ENCODE measurements around the gene ACTL7B.

ACTL7B gene

DNA sequence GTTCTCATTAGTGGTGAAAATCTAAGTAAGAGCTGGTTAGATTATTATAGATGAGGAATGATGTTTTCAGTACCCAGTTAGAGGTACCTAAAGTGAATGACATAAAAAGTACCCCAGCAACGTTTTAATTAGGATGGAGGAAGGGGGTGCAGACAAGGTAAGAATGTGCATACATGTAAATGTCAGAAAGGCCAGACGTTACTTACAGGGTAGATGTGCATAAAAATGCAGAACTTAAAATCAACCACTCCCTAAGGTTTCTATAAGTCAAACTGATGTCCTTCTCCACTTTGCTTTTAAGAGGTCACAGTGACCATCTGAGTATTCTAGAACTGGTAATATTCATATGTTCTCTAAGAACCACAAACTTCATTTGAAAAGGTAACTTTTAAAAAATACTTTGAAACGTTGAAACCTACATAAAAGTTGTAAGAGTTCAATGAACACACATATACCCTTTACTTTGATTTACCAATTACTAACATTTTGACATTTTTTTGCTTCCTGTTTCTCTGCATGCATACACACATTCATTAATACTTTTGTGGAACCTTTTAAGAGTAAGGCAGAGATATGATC, 25.0 kb upstream of the ACTL7B start:
- Histone ChIP-seq H3K4me3 (ENCODE audit: low read depth in 1 of 2, low read length in 2 of 2) (no peak overlapping the region), H3K4me1 (ENCODE audit: insufficient read depth, low read length) (no peaks in the 10 kb centered on the region), H3K36me3 (ENCODE audit: insufficient read depth, low read length) (peaks cover 63% of the 10 kb centered on the region), H3K79me2 (ENCODE audit: insufficient read depth, low read length) (no peaks in the 10 kb centered on the region), H3K9ac (ENCODE audit: low read depth, low read length) (no peak overlapping the region), H4K20me1 (ENCODE audit: insufficient read depth, low read length) (no peaks in the 10 kb centered on the region), H3K27ac (ENCODE audit: low read length) (no peak overlapping the region), H3K27me3 (ENCODE audit: insufficient read depth, low read length, poor library complexity) (no peaks in the 10 kb centered on the region), H3K9me3 (ENCODE audit: insufficient read depth, low read length, severe bottlenecking) (no peaks in the 10 kb centered on the region), H2AFZ (ENCODE audit: low read depth, low read length) (no peak overlapping the region), H3K4me2 (ENCODE audit: insufficient read depth, low read length) (no peak overlapping the region)
- ATAC-seq (ENCODE audit: insufficient read depth, low read depth) (no peak), DNase-seq (no peak)
- TF ChIP-seq, protein P1, sequence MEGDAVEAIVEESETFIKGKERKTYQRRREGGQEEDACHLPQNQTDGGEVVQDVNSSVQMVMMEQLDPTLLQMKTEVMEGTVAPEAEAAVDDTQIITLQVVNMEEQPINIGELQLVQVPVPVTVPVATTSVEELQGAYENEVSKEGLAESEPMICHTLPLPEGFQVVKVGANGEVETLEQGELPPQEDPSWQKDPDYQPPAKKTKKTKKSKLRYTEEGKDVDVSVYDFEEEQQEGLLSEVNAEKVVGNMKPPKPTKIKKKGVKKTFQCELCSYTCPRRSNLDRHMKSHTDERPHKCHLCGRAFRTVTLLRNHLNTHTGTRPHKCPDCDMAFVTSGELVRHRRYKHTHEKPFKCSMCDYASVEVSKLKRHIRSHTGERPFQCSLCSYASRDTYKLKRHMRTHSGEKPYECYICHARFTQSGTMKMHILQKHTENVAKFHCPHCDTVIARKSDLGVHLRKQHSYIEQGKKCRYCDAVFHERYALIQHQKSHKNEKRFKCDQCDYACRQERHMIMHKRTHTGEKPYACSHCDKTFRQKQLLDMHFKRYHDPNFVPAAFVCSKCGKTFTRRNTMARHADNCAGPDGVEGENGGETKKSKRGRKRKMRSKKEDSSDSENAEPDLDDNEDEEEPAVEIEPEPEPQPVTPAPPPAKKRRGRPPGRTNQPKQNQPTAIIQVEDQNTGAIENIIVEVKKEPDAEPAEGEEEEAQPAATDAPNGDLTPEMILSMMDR (IDR thresholded peaks at IDR 0.05; ENCODE audit: borderline replicate concordance, extremely low read depth, low read length, poor library complexity, severe bottlenecking): no peak
- TF ChIP-seq EZH2 (IDR thresholded peaks at IDR 0.05; ENCODE audit: borderline replicate concordance, low read depth, low read length, severe bottlenecking): no peak

DNA sequence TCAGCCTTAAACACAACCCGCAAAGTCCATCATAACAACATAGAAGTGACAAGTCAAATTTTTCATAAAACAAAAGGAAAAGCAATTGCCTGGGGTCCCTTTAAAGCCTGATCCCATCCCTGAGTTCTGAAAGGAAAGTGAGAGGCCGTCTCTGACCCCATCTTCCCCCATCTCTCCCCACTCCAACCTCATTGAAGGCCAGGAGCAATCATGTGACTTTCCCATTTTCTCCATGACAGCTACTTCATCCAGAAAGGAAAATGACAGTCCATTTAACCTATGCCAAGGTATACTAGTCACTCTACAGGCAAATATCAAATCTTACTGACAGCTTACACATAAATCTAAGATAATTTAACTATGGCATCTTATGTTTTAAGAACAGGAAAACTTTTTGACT, 21.7 kb upstream of the ACTL7B start:
- H3K9ac ChIP-seq (ENCODE audit: low read depth, low read length): no peak overlapping the region
- H3K9me3 ChIP-seq (ENCODE audit: insufficient read depth, low read length, severe bottlenecking): no peaks in the 10 kb centered on the region
- no peak overlapping the region for H3K4me3 ChIP-seq (ENCODE audit: low read depth in 1 of 2, low read length in 2 of 2)
- no peak overlapping the region for H3K27ac ChIP-seq (ENCODE audit: low read length)
- H4K20me1 ChIP-seq (ENCODE audit: insufficient read depth, low read length): no peaks in the 10 kb centered on the region
- no peak overlapping the region for H2AFZ ChIP-seq (ENCODE audit: low read depth, low read length)
- peaks cover 79% of the 10 kb centered on the region for H3K36me3 ChIP-seq (ENCODE audit: insufficient read depth, low read length)
- no peaks in the 10 kb centered on the region for H3K79me2 ChIP-seq (ENCODE audit: insufficient read depth, low read length)
- no peak overlapping the region for H3K4me2 ChIP-seq (ENCODE audit: insufficient read depth, low read length)
- DNase-seq (no peak), ATAC-seq (ENCODE audit: insufficient read depth, low read depth) (no peak)
- TF ChIP-seq, protein P1 (IDR thresholded peaks at IDR 0.05; ENCODE audit: borderline replicate concordance, extremely low read depth, low read length, poor library complexity, severe bottlenecking): no peak
- no peak for TF ChIP-seq EZH2 (IDR thresholded peaks at IDR 0.05; ENCODE audit: borderline replicate concordance, low read depth, low read length, severe bottlenecking)
- H3K27me3 ChIP-seq (ENCODE audit: insufficient read depth, low read length, poor library complexity): no peaks in the 10 kb centered on the region
- H3K4me1 ChIP-seq (ENCODE audit: insufficient read depth, low read length): no peaks in the 10 kb centered on the region

DNA sequence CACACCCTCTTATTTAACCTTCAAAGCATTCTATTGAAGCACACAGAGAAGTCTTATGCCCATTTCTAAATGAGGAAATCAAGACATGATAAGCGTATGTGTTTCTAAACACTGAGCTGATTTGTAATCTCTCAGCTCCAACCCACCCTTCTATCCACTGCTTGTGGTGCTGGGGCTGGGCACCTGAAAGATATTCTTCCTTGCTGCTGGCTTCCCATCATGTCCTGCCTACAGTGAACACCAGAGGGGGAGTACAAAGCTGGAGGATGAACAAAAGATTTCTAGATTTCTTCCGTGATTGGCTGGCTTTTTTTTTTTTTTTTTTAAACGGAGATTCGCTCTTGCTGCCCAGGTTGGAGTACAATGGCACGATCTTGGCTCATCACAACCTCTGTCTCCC, 20.6 kb upstream of the ACTL7B start:
- peaks cover 79% of the 10 kb centered on the region for H3K36me3 ChIP-seq (ENCODE audit: insufficient read depth, low read length)
- ATAC-seq (ENCODE audit: insufficient read depth, low read depth) (no peak), DNase-seq (no peak)
- H3K4me3 ChIP-seq (ENCODE audit: low read depth in 1 of 2, low read length in 2 of 2): no peak overlapping the region
- H3K27me3 ChIP-seq (ENCODE audit: insufficient read depth, low read length, poor library complexity): no peaks in the 10 kb centered on the region
- H2AFZ ChIP-seq (ENCODE audit: low read depth, low read length): no peak overlapping the region
- H3K4me2 ChIP-seq (ENCODE audit: insufficient read depth, low read length): no peak overlapping the region
- TF ChIP-seq EZH2 (IDR thresholded peaks at IDR 0.05; ENCODE audit: borderline replicate concordance, low read depth, low read length, severe bottlenecking): no peak
- TF ChIP-seq, protein P1 (IDR thresholded peaks at IDR 0.05; ENCODE audit: borderline replicate concordance, extremely low read depth, low read length, poor library complexity, severe bottlenecking): no peak
- H3K9me3 ChIP-seq (ENCODE audit: insufficient read depth, low read length, severe bottlenecking): no peaks in the 10 kb centered on the region
- no peaks in the 10 kb centered on the region for H3K79me2 ChIP-seq (ENCODE audit: insufficient read depth, low read length)
- no peak overlapping the region for H3K9ac ChIP-seq (ENCODE audit: low read depth, low read length)
- H3K27ac ChIP-seq (ENCODE audit: low read length): no peak overlapping the region
- H3K4me1 ChIP-seq (ENCODE audit: insufficient read depth, low read length): no peaks in the 10 kb centered on the region
- H4K20me1 ChIP-seq (ENCODE audit: insufficient read depth, low read length): no peaks in the 10 kb centered on the region
